NCI-H1436 (cell line): ENCODE data around the gene WNK1.
"Not testable (repeated sequence)": the region's sequence is repeated elsewhere in the genome, so short reads cannot be mapped to it uniquely, and the experiment has no call there.

Source experiments
- DNase-seq: peaks from one replicate; lab custom pipeline; 2025; lab: John Stamatoyannopoulos, UW

WNK1 gene

DNA sequence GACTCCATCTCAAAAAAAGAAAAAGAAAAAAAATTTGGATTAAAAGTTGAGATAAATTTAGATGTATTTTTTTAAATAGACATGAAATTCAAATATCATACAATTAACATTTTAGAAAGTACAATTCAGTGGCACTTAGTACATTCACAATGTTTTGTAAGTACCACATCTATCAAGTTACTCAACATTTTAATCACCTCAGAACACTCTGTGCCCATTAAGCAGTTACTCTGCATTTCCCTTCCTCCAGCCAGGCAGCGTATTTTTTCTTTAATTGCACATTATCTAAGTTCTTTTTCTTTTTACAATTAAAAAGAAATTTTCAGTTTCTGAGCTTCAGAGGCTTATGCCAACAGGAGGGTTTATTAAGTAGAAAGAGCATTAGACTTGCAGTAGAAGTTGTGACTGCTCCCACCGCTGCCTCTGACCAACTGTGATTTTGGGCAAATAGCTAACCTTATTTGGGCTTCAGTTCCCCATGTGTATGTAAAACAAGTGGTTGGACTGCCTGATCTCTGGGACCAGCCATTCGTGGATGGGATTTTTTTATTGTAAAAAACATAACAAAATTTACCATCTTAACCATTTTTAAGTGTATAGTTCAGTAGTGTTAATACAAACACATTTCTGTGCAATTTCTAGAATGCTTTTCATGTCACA, 65.7 kb downstream of the WNK1 start:
- DNase-seq, result no peak

GRCh38 chr12:818733-819132, 66.4 kb downstream of the WNK1 start:
- no peak for DNase-seq

- DNase-seq, result no peak
Observed at GRCh38 chr12:820336-820735, 68.0 kb downstream of the WNK1 start.

DNA sequence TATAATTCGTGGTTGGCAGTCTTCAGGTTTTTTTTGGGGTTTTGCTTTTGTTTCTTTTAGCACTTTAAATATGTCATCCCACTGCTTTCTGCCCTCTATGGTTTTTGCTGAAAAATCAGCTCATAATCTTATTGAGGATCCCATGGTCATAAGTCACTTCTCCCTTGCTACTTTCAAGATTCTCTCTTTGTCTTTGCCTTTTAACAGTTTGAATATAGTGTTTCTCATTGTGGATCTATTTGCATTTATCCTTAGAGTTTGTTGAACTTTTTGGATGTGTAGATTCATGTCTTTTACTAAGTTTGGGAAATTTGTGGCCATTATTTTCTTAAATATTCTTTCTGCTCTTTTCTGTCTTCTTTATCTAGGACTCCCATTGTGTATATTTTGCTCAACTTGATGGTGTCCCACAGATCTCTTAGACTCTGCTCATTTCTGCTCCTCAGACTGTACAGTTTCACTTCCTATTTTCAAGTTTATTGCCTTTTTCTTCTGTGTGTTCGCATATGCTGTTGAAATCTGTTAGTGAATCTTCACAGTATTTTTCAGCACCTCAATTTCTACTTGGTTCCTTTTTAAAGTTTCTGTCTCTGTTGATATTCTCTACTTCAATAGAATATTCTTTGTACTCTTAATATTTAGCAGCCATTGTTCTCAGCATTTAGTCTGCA, 70.8 kb downstream of the WNK1 start:
- DNase-seq, result no peak

DNA sequence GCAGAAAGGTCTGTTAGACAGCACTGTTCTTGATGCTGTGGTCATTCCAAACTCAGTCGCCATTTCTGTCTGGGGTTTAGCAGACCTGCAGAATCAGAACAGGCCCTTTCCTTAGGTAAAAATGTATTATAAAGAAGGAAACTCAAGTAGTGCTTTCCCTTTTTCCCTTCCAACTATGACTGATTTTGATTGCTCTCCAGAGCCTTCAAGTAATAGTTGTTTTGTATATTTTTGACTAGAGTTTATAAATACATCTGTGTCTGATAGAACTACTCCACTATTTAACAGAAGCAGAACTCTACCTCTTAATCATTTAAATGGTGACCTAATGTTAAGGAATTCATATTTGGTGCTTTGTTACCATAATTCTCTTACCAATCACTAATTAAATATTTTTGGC, 74.0 kb downstream of the WNK1 start:
- no peak for DNase-seq

DNA sequence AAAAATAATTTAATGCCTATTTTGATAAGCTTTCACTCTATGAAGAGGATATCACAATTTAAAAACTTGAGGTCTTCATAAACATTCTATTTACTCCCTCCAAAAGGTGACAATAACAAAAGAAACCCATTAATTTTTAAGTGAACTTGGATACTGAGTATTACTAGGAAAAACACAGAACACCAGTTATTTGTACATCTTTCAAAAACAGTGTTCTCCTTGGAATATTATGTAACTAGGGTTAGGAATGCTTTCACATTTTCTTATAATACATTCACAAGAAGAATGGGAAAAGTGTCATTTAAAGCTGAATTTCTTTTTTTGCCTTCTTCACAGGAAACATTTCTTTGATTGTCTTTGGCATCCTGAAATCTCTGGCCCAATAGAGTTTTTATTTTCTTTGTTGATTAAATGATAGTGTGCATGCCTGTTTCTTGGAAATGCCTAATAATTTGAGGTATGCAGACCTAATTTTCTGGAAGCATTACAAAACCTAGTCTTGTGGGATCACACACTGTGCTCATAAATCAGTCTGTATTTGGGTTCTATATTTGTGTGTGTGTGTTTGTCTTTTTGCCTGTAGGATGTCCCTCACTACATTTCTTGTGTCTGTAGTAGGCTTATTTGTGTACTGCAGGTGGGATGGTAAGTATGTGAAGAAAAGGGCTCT, 76.5 kb downstream of the WNK1 start:
- no peak for DNase-seq

- DNase-seq, result no peak
Observed at GRCh38 chr12:830111-830867, 77.9 kb downstream of the WNK1 start.

- no peak for DNase-seq
Observed at GRCh38 chr12:835754-836518, 83.6 kb downstream of the WNK1 start.

DNA sequence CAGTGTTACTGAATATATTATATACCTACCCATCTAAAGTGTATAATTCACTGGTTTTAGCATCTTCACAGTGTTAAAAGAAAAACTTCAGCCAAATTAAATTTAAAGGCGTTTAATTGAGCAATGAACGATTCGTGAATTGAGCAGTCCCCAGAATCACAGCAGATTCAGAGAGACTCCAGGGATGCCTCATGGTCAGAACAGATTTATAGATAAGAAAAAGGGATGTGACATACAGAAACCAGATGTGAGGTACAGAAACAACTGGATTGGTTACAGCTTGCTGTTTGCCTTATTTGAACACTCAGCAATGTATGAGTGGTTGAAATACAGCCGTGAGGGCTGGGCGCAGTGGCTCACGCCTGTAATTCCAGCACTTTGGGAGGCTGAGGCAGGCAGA, 84.6 kb downstream of the WNK1 start:
- no peak for DNase-seq

DNA sequence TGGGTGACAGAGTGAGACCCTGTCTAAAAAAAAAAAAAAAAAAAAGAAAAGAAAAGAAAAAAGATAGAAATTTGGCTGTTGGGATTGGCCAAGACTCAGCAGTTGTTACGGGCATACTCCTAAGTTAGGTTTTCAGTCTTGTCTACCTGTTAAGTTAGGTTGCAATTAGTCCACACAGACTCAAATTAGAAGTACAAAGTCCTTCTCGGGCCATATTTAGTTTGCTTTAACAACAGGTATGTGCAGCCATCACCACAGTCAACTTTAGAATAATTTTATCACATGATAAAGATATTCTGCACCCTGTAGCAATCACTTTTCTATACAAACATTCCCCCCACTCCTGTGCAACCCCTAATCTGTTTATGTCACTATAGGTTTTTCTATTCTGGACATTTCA, 85.2 kb downstream of the WNK1 start:
- no peak for DNase-seq

DNA sequence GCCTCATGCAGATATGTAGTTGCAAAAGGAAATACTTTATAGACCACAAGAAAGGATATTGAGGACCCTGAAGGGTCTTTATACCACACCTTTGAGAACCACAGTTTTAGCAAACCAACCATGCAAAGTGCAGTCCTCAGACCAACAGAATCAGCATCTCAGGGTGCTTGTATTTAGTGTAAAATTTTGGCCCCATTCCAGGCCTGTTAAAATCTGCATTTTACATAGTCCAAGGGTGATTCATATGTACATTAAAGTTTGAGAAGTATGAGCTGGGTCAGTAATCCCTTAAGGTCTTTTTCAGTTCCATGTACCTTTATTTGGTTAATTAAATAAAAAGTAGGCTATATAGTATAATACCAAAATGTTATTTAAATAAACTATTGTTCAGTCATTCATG, 91.2 kb downstream of the WNK1 start:
- no peak for DNase-seq

DNA sequence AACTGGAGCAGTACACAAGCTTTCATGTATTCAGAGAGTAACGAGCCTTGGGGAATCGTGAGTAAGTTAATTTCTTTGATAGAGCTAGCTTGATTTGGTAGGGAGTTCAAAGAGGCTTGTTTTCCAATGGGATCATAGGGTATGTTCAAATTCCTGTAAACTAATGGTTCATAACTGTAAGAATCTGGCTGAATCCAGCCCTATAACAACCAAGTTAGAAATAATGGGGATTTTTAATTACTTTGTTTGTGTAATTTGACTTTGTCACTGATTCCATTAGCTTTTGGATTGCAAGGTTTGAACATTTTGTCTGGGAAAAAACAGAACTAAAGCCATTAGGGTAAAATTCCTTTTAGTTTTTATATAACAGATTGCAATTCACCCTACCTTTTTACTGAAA, 94.0 kb downstream of the WNK1 start:
- no peak for DNase-seq

GRCh38 chr12:848173-848865, 95.9 kb downstream of the WNK1 start:
- no peak for DNase-seq

DNA sequence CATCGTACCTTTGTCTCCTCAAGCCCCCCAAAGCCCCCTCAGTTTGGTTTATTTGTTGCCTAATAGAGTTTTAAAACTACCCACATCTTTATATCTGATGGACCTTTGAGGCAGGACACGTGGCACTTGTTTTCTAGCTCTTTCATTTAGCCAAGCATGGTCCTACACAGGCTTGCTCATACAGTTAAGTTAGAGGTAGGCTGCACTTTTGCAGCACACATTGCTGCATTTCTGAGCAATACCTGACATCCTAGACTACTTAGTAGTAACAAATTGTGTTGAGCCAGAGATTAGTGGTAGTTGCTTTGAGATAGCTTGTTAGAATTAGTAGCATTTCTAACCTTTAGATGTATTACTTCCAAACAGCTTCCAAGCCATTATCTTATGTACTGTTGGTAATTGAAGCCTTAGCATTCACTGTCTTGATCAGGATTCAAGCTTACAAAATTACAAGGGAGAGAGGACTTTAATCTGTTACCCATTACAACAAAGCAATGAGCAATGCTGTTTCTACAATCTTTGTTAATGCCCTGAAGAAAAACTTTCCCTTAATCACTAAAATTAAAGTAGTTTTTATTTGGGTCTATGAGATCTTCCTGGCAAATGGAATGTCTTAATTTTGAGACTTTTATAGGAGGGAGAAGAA, 96.6 kb downstream of the WNK1 start:
- no peak for DNase-seq

- DNase-seq, result not testable (repeated sequence)
Observed at GRCh38 chr12:849733-850437, 97.5 kb downstream of the WNK1 start.

- no peak for DNase-seq
Observed at GRCh38 chr12:851343-851742, 99.0 kb downstream of the WNK1 start.

GRCh38 chr12:851913-852312, 99.5 kb downstream of the WNK1 start:
- DNase-seq, result no peak

GRCh38 chr12:852864-853263, 100.5 kb downstream of the WNK1 start:
- no peak for DNase-seq

DNA sequence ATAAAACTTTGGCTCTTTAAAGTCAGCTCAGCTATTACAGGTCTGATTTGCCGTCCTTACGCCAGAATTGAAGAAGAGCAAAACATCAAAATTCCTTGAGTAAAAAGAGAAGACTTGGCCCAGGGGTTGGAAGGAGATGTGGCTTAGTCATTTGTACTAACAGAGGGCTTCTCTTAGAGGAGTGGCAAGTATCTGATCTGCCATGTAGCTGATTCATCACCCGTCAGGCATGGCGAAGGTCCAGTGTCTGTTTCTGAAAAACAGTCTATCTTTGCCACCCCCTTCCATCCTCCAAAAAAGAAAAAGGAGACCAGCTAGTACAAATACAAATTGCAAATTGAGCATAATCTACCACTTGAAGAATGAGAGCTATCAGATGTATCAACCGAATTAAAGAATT, 105.2 kb downstream of the WNK1 start:
- DNase-seq, result no peak

GRCh38 chr12:862303-862911, 110.0 kb downstream of the WNK1 start:
- no peak for DNase-seq
